HEK293T (cell line): Measurements from ENCODE around the gene TRPM2.

Source experiments
- CTCF ChIA-PET: fragments of 350-600 bp; formaldehyde crosslinking; extraction: SDS; loops from one replicate; lab custom pipeline; 2021; ENCODE audit warnings: antibody characterized with exemption, inconsistent platforms; lab: Yijun Ruan, JAX
- POLR2A ChIA-PET: fragments of 350-600 bp; formaldehyde crosslinking; extraction: SDS; loops from one replicate; lab custom pipeline; 2020; ENCODE audit warnings: antibody characterized with exemption, inconsistent platforms; lab: Yijun Ruan, JAX
- DNase-seq: peaks from one replicate; pipeline ENCODE4 v3.0.0; 2012; ENCODE audit warnings: mixed read lengths; ENCODE audit errors: extremely low spot score
- ARNT ChIP-seq: fragments of 450-650 bp; IDR thresholded peaks from 2 replicates; pipeline ENCODE4 v1.6.1; 2017; ENCODE audit warnings: mild to moderate bottlenecking
- BHLHE40 ChIP-seq: fragments of 450-650 bp; IDR thresholded peaks from 2 replicates; pipeline ENCODE4 v1.6.1; 2016; ENCODE audit warnings: mild to moderate bottlenecking, moderate library complexity, borderline replicate concordance
- CTBP1 ChIP-seq: fragments of 450-650 bp; IDR thresholded peaks from 2 replicates; pipeline ENCODE4 v1.6.1; 2016; ENCODE audit warnings: borderline replicate concordance
- ELF4 ChIP-seq: fragments of 450-650 bp; IDR thresholded peaks from 2 replicates; pipeline ENCODE4 v1.6.1; 2017; ENCODE audit warnings: antibody characterized with exemption
- FOXA1 ChIP-seq: fragments of 450-650 bp; IDR thresholded peaks from 2 replicates; pipeline ENCODE4 v1.6.1; 2016; ENCODE audit warnings: mild to moderate bottlenecking
- FOXK2 ChIP-seq: fragments of 450-650 bp; IDR thresholded peaks from 2 replicates; pipeline ENCODE4 v1.6.1; 2016; ENCODE audit warnings: mild to moderate bottlenecking
- FOXM1 ChIP-seq: fragments of 450-650 bp; IDR thresholded peaks from 2 replicates; pipeline ENCODE4 v1.6.1; 2017; ENCODE audit warnings: mild to moderate bottlenecking, borderline replicate concordance
- HDGF ChIP-seq: fragments of 450-650 bp; IDR thresholded peaks from 2 replicates; pipeline ENCODE4 v1.6.1; 2017; ENCODE audit warnings: antibody characterized with exemption, borderline replicate concordance
- L3MBTL2 ChIP-seq: fragments of 450-650 bp; conservative IDR thresholded peaks from 2 replicates; pipeline ENCODE4 v1.6.1; 2016; ENCODE audit warnings: mild to moderate bottlenecking
- LEF1 ChIP-seq: fragments of 450-650 bp; IDR thresholded peaks from 2 replicates; pipeline ENCODE4 v1.6.1; 2017; ENCODE audit warnings: mild to moderate bottlenecking, borderline replicate concordance
- NFRKB ChIP-seq: fragments of 450-650 bp; IDR thresholded peaks from 2 replicates; pipeline ENCODE4 v1.6.1; 2016; ENCODE audit warnings: mild to moderate bottlenecking, moderate library complexity
- PKNOX1 ChIP-seq: fragments of 450-650 bp; IDR thresholded peaks from 2 replicates; pipeline ENCODE4 v1.6.1; 2016
- SP1 ChIP-seq: fragments of 450-650 bp; IDR thresholded peaks from 2 replicates; pipeline ENCODE4 v1.6.1; 2017
- SUZ12 ChIP-seq: fragments of 450-650 bp; IDR thresholded peaks from 2 replicates; pipeline ENCODE4 v1.6.1; 2016; ENCODE audit warnings: mild to moderate bottlenecking
- TARDBP ChIP-seq: fragments of 450-650 bp; IDR thresholded peaks from 2 replicates; pipeline ENCODE4 v1.6.1; 2016
- ZNF384 ChIP-seq: fragments of 450-650 bp; IDR thresholded peaks from 2 replicates; pipeline ENCODE4 v1.6.1; 2016

The TRPM2 gene

GRCh38 chr21:44434936-44435635 is 81.7 kb downstream of the TRPM2 start:
- POLR2A ChIA-PET = no interaction called here
- DNase-seq = no peak
- no peak for TF ChIP-seq TARDBP
- no peak for TF ChIP-seq PKNOX1
- no peak for TF ChIP-seq FOXA1
- CTCF ChIA-PET = no interaction called here

GRCh38 chr21:44436111-44436611 is 82.7 kb downstream of the TRPM2 start:
- TF ChIP-seq FOXK2 (no peak), L3MBTL2 (no peak), ZNF384 (no peak), FOXM1 (no peak), TARDBP (no peak), SP1 (no peak), ARNT (no peak), ELF4 (no peak), PKNOX1 (no peak), LEF1 (no peak), NFRKB (no peak), CTBP1 (no peak), SUZ12 (no peak), BHLHE40 (no peak), FOXA1 (no peak), HDGF (no peak)
- ChIA-PET POLR2A (no interaction called here), CTCF (interaction anchor here (1.2 kb wide), 1 partner anchor 12 kb away, joined by 4 read pairs; no protein-coding TSS in a partner anchor)
- DNase-seq = no peak

GRCh38 chr21:44436958-44437357 is 83.5 kb downstream of the TRPM2 start:
- DNase-seq = no peak
- ChIA-PET POLR2A (no interaction called here), CTCF (interaction anchor here (1.2 kb wide), 1 partner anchor 11 kb away, joined by 4 read pairs; no protein-coding TSS in a partner anchor)
- TF ChIP-seq SP1 (no peak), PKNOX1 (no peak), ARNT (no peak), CTBP1 (no peak), ELF4 (no peak), BHLHE40 (no peak)

DNA sequence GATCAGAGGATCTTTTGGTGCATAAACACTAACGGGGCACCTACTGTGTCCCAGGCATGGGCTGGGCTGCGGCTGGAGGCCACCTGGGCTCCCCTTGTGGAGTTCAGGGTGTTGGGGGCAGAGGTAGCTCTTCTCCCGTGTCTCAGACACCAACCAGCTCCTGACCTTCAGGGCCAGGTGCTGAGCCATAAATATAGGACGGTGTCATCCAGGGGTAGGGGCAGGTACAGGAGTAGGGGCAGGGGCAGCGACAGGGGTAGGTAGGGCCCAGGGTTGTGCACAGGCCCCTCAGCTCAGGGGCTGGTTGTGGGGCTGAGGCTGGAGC is 83.9 kb downstream of the TRPM2 start:
- ChIA-PET POLR2A (no interaction called here), CTCF (no interaction called here)
- TF ChIP-seq SUZ12 (no peak), NFRKB (no peak), ELF4 (no peak), ZNF384 (no peak), PKNOX1 (no peak), LEF1 (no peak), FOXA1 (no peak), SP1 (no peak), FOXM1 (no peak), HDGF (no peak), CTBP1 (no peak), L3MBTL2 (no peak), BHLHE40 (no peak), ARNT (no peak), FOXK2 (no peak), TARDBP (no peak)
- DNase-seq = no peak

DNA sequence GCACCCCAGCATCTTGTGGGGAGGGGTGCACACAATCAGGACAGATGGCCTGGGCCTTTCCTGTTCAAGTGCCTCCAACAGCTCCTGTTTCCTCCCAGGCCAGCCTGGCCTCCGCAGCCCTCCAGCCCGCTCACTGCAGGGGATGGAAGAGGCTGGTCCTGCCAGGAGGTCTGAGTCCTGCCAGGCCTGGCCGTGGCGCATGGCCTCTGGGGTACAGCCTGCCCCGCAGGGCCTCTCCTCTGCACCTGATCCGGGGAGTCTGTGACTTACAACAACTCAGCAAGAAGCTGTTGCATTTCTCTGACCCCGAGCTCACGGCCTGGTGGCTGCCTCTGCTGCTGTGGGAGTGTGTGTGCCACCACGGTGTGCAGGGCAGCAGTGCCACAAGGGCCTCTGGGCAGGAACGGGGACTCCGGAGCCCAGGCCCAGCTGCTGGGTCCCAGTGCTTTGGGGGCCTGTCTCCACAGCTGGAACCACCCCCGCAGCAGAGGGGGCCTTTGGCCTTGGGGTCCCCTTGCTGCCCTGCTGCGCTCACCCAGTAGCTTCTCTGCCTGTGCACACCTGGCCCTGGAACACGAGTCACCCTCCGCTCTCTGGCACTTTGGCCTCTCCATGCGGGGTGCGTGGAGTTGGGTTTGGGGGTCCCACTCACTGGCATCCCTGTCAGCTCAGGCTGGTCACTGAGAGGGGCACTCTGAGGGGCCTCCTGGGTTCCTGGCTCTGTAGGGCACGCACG is 84.4 kb downstream of the TRPM2 start:
- ChIA-PET POLR2A (no interaction called here), CTCF (interaction anchor here (0.6 kb wide), 1 partner anchor 17 kb away, joined by 4 read pairs; no protein-coding TSS in a partner anchor)
- no peak for TF ChIP-seq LEF1
- TF ChIP-seq FOXA1 = no peak
- TF ChIP-seq CTBP1 = no peak
- no peak for TF ChIP-seq SP1
- no peak for TF ChIP-seq HDGF
- no peak for TF ChIP-seq L3MBTL2
- no peak for TF ChIP-seq ARNT
- TF ChIP-seq FOXM1 = no peak
- DNase-seq = no peak
